GM12878 (cell line): ENCODE data around the gene SLC9A7. TPM values are rescaled to one million over a fixed set of nuclear protein-coding genes. Genes with fewer than 3 reads are reported as not detected.

ENCODE experiments used
- ATF7 ChIP-seq: fragments of 450-650 bp; IDR thresholded peaks from 2 replicates; pipeline ENCODE4 v1.6.1; 2016; ENCODE audit warnings: low read depth, mild to moderate bottlenecking
- BMI1 ChIP-seq: fragments of 450-650 bp; IDR thresholded peaks from 2 replicates; pipeline ENCODE4 v1.6.1; 2016; ENCODE audit warnings: mild to moderate bottlenecking, moderate library complexity, borderline replicate concordance
- CHD2 ChIP-seq: IDR thresholded peaks from 2 replicates; pipeline ENCODE4 v1.6.1; 2011; ENCODE audit warnings: low read depth, low read length, improper control_type of control experiment, borderline replicate concordance
- DPF2 ChIP-seq: fragments of 450-650 bp; IDR thresholded peaks from 2 replicates; pipeline ENCODE4 v1.6.1; 2017; ENCODE audit warnings: mild to moderate bottlenecking
- FOS ChIP-seq: IDR thresholded peaks from 3 replicates; pipeline ENCODE4 v1.6.1; 2011; ENCODE audit warnings: borderline replicate concordance; ENCODE audit not compliant: insufficient read length; ENCODE audit errors: extremely low read depth
- FOXK2 ChIP-seq: fragments of 450-650 bp; IDR thresholded peaks from 2 replicates; pipeline ENCODE4 v1.6.1; 2017; ENCODE audit warnings: mild to moderate bottlenecking, moderate library complexity
- HDAC6 ChIP-seq: fragments of 200-600 bp; sonication (generic); IDR thresholded peaks from one replicate; pipeline ENCODE4 v1.8.0; 2017; ENCODE audit warnings: antibody characterized with exemption; ENCODE audit not compliant: unreplicated experiment
- JUNB ChIP-seq: IDR thresholded peaks from 2 replicates; pipeline ENCODE4 v1.6.1; 2016; ENCODE audit warnings: antibody characterized with exemption, mild to moderate bottlenecking
- KAT2A ChIP-seq: conservative IDR thresholded peaks from 2 replicates; pipeline ENCODE4 v1.6.1; 2011; ENCODE audit warnings: low read depth, low read length; ENCODE audit not compliant: control insufficient read depth
- MTA2 ChIP-seq: fragments of 450-650 bp; IDR thresholded peaks from 2 replicates; pipeline ENCODE4 v1.6.1; 2016; ENCODE audit warnings: low read depth, mild to moderate bottlenecking, moderate library complexity
- NR2C2 ChIP-seq: IDR thresholded peaks from 2 replicates; pipeline ENCODE4 v1.6.1; 2011; ENCODE audit warnings: borderline replicate concordance, low read depth; ENCODE audit not compliant: control insufficient read depth, insufficient read length
- PAX8 ChIP-seq: fragments of 450-650 bp; IDR thresholded peaks from 2 replicates; pipeline ENCODE4 v1.6.1; 2017; ENCODE audit warnings: mild to moderate bottlenecking, moderate library complexity
- POLR2A ChIP-seq: IDR thresholded peaks from 2 replicates; pipeline ENCODE4 v1.6.1; 2011; ENCODE audit warnings: low read depth, mild to moderate bottlenecking, low read length
- POU2F2 ChIP-seq: IDR thresholded peaks from 3 replicates; pipeline ENCODE4 v1.6.1; 2011; ENCODE audit warnings: low read depth, mild to moderate bottlenecking, low read length, borderline replicate concordance
- SMAD5 ChIP-seq: IDR thresholded peaks from 2 replicates; pipeline ENCODE4 v1.6.1; 2016; ENCODE audit warnings: antibody characterized with exemption, low read depth
- TARDBP ChIP-seq: IDR thresholded peaks from 2 replicates; pipeline ENCODE4 v1.6.1; 2016; ENCODE audit warnings: borderline replicate concordance
- TCF12 ChIP-seq: IDR thresholded peaks from 2 replicates; pipeline ENCODE4 v1.6.1; 2011; ENCODE audit warnings: low read depth, mild to moderate bottlenecking, low read length
- ZNF207 ChIP-seq: fragments of 450-650 bp; IDR thresholded peaks from 2 replicates; pipeline ENCODE4 v1.6.1; 2014; ENCODE audit warnings: antibody characterized with exemption, mild to moderate bottlenecking, borderline replicate concordance
- ZSCAN29 ChIP-seq: fragments of 450-650 bp; IDR thresholded peaks from 2 replicates; pipeline ENCODE4 v1.6.1; 2017; ENCODE audit warnings: mild to moderate bottlenecking, moderate library complexity
- polyA plus RNA-seq, 11 experiments: library from polyadenylated mRNA; depleted of rRNA in 4 of 11; unstranded in 6 of 11; stranded (reverse) in 5 of 11; fragments of >200 nt; fragmentation: Nextera tagmentation in 4 of 11; fragmentation: Illumina TruSeq in 1 of 11; extraction: Ambion mirVana in 4 of 11; extraction: Trizol in 1 of 11; gene quantifications; 1 replicate in 1 of 11; 2 replicates in 10 of 11; pipeline versions ENCODE4 v1.2.1 to v1.2.3, GENCODE V29; 2011 to 2016; ENCODE audit warnings: inconsistent platforms in 2 of 11, missing spikeins in 2 of 11, low read depth in 1 of 11
- total RNA-seq, 4 experiments: library from RNA; depleted of rRNA in 3 of 4; stranded (reverse); fragments of >200 nt in 3 of 4; fragmentation: Illumina TruSeq in 1 of 4; extraction: Trizol in 1 of 4; gene quantifications; 2 replicates each; pipeline versions ENCODE4 v1.2.1 to v1.2.3, GENCODE V29; 2013 to 2021
- TF ChIP-seq, protein P1 (sequence below): IDR thresholded peaks from 2 replicates; pipeline ENCODE4 v1.6.1; 2011; ENCODE audit warnings: borderline replicate concordance, low read depth, mild to moderate bottlenecking, moderate library complexity, mixed read lengths, low read length; ENCODE audit not compliant: insufficient read depth; ENCODE audit errors: extremely low read length
- TF ChIP-seq, protein P2 (sequence below): fragments of 450-650 bp; IDR thresholded peaks from 2 replicates; pipeline ENCODE4 v1.6.1; 2017; ENCODE audit warnings: low read depth, mild to moderate bottlenecking, moderate library complexity
- TF ChIP-seq, protein P3 (sequence below): fragments of 450-650 bp; IDR thresholded peaks from 2 replicates; pipeline ENCODE4 v1.6.1; 2017; ENCODE audit warnings: mild to moderate bottlenecking, moderate library complexity
- TF ChIP-seq, protein P4 (sequence below): IDR thresholded peaks from 2 replicates; pipeline ENCODE4 v1.6.1; 2011; ENCODE audit warnings: low read depth, low read length, improper control_type of control experiment, borderline replicate concordance

The SLC9A7 gene
- total and polyA plus RNA-seq, 10 of the 15 experiments (the other 5 are each of a cell fraction or from before 2014, with no cell fraction given), result 5.0 to 62.8 (median 30.5) TPM

DNA sequence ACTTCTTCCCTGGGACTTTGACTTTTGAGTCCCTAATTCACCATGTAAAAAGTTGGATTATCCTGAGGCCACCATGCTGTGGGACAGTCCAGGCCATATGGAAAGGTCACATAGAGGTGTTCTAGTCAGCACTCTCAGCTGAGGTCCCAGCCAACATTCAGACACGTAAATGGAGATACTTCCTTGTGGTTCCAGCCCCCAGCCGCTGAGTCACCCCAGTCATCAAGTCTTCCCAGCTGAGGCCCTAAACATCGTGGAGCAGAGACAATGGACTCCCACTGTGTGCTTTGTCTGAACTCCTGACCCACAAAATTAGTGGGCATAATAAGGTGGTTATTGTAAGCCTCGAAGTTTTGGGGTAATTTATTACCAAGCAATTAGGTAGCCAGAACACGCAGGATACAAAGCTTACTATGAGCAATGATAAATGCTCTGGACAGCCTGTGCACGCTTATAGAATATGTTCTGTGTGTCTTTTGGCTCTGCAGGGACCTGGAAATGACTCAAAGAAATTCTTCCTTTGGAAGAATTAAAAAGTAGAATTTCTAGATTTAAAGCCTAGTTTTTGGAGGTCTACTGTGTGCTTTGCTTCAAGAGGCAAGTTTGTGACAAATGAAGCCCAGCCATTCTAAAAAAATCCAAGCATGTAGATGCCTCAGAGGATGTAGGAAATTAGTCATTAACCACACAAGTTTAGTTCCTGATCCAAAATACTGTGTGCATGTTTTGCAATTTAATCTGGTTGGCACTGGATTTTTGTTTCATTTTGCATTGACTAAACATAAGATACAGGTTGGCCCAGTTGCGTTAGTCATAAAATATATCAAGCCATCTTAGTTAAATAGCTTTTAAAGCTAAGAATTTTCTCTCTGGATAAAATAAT, 33.2 kb upstream of the SLC9A7 start (continued):
- TF ChIP-seq HDAC6 (no peak), MTA2 (no peak), CHD2 (no peak), SMAD5 (no peak), FOS (no peak), TARDBP (no peak), ZNF207 (no peak), ZSCAN29 (no peak), NR2C2 (no peak), FOXK2 (no peak), KAT2A (no peak), TCF12 (no peak), POU2F2 (no peak), BMI1 (no peak), POLR2A (no peak), PAX8 (no peak), DPF2 (0 out of 2 replicates have a peak, but pooled peaks have one; percentile 34), JUNB (peak; percentile 60), ATF7 (no peak)
- TF ChIP-seq, protein P1, sequence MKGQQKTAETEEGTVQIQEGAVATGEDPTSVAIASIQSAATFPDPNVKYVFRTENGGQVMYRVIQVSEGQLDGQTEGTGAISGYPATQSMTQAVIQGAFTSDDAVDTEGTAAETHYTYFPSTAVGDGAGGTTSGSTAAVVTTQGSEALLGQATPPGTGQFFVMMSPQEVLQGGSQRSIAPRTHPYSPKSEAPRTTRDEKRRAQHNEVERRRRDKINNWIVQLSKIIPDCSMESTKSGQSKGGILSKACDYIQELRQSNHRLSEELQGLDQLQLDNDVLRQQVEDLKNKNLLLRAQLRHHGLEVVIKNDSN, result no peak
- TF ChIP-seq, protein P2, sequence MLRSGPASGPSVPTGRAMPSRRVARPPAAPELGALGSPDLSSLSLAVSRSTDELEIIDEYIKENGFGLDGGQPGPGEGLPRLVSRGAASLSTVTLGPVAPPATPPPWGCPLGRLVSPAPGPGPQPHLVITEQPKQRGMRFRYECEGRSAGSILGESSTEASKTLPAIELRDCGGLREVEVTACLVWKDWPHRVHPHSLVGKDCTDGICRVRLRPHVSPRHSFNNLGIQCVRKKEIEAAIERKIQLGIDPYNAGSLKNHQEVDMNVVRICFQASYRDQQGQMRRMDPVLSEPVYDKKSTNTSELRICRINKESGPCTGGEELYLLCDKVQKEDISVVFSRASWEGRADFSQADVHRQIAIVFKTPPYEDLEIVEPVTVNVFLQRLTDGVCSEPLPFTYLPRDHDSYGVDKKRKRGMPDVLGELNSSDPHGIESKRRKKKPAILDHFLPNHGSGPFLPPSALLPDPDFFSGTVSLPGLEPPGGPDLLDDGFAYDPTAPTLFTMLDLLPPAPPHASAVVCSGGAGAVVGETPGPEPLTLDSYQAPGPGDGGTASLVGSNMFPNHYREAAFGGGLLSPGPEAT, result no peak
- TF ChIP-seq, protein P3, sequence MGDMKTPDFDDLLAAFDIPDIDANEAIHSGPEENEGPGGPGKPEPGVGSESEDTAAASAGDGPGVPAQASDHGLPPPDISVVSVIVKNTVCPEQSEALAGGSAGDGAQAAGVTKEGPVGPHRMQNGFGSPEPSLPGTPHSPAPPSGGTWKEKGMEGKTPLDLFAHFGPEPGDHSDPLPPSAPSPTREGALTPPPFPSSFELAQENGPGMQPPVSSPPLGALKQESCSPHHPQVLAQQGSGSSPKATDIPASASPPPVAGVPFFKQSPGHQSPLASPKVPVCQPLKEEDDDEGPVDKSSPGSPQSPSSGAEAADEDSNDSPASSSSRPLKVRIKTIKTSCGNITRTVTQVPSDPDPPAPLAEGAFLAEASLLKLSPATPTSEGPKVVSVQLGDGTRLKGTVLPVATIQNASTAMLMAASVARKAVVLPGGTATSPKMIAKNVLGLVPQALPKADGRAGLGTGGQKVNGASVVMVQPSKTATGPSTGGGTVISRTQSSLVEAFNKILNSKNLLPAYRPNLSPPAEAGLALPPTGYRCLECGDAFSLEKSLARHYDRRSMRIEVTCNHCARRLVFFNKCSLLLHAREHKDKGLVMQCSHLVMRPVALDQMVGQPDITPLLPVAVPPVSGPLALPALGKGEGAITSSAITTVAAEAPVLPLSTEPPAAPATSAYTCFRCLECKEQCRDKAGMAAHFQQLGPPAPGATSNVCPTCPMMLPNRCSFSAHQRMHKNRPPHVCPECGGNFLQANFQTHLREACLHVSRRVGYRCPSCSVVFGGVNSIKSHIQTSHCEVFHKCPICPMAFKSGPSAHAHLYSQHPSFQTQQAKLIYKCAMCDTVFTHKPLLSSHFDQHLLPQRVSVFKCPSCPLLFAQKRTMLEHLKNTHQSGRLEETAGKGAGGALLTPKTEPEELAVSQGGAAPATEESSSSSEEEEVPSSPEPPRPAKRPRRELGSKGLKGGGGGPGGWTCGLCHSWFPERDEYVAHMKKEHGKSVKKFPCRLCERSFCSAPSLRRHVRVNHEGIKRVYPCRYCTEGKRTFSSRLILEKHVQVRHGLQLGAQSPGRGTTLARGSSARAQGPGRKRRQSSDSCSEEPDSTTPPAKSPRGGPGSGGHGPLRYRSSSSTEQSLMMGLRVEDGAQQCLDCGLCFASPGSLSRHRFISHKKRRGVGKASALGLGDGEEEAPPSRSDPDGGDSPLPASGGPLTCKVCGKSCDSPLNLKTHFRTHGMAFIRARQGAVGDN, result no peak
- TF ChIP-seq, protein P4, sequence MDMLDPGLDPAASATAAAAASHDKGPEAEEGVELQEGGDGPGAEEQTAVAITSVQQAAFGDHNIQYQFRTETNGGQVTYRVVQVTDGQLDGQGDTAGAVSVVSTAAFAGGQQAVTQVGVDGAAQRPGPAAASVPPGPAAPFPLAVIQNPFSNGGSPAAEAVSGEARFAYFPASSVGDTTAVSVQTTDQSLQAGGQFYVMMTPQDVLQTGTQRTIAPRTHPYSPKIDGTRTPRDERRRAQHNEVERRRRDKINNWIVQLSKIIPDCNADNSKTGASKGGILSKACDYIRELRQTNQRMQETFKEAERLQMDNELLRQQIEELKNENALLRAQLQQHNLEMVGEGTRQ, result no peak
